Liver (tissue), 3 donors: ENCODE measurements around the gene SPRYD7.

ENCODE experiments used
- EGR1 ChIP-seq, 2 donors: IDR thresholded peaks; 2 replicates each; pipeline ENCODE4 v1.6.1; 2016 to 2018; ENCODE audit warnings: antibody characterized with exemption in 2 of 2, low read depth in 2 of 2
- FOXA1 ChIP-seq: IDR thresholded peaks from 2 replicates; pipeline ENCODE4 v1.6.1; 2016; ENCODE audit warnings: antibody characterized with exemption
- FOXA2 ChIP-seq: IDR thresholded peaks from 2 replicates; pipeline ENCODE4 v1.6.1; 2016; ENCODE audit warnings: antibody characterized with exemption
- GABPA ChIP-seq, 2 donors: IDR thresholded peaks in 1 of 2; conservative IDR thresholded peaks in 1 of 2; 2 replicates each; pipeline ENCODE4 v1.6.1; 2016; ENCODE audit warnings: antibody characterized with exemption in 2 of 2, mild to moderate bottlenecking in 1 of 2, moderate library complexity in 1 of 2
- HNF4A ChIP-seq, 2 donors: conservative IDR thresholded peaks; 2 replicates each; pipeline ENCODE4 v1.6.1; 2016; ENCODE audit warnings: antibody characterized with exemption in 2 of 2, mild to moderate bottlenecking in 2 of 2
- RAD21 ChIP-seq, 2 donors: IDR thresholded peaks; 2 replicates each; pipeline ENCODE4 v1.6.1; 2016; ENCODE audit warnings: antibody characterized with exemption in 2 of 2, mild to moderate bottlenecking in 2 of 2
- RXRA ChIP-seq, 2 donors: IDR thresholded peaks; 2 replicates each; pipeline ENCODE4 v1.6.1; 2017 to 2018; ENCODE audit warnings: antibody characterized with exemption in 2 of 2, mild to moderate bottlenecking in 1 of 2
- SP1 ChIP-seq: IDR thresholded peaks from 2 replicates; pipeline ENCODE4 v1.6.1; 2018; ENCODE audit warnings: antibody characterized with exemption, mild to moderate bottlenecking
- TAF1 ChIP-seq: conservative IDR thresholded peaks from 2 replicates; pipeline ENCODE4 v1.6.1; 2016; ENCODE audit warnings: antibody characterized with exemption, mild to moderate bottlenecking
- TF ChIP-seq, protein P1 (sequence below): fragments of 150-350 bp; IDR thresholded peaks from 2 replicates; pipeline ENCODE4 v1.5.1; 2017; ENCODE audit warnings: improper control_type of control experiment, low read depth, low read length; ENCODE audit not compliant: missing input control
- TF ChIP-seq, protein P2 (sequence below): IDR thresholded peaks from 2 replicates; pipeline ENCODE4 v1.6.1; 2016; ENCODE audit warnings: antibody characterized with exemption, mild to moderate bottlenecking
- TF ChIP-seq, protein P3 (sequence below): IDR thresholded peaks from 2 replicates; pipeline ENCODE4 v1.6.1; 2016; ENCODE audit warnings: antibody characterized with exemption
- TF ChIP-seq, protein P4 (sequence below): IDR thresholded peaks from 2 replicates; pipeline ENCODE4 v1.6.1; 2016; ENCODE audit warnings: antibody characterized with exemption
- TF ChIP-seq, protein P5 (sequence below): IDR thresholded peaks from 2 replicates; pipeline ENCODE4 v1.6.1; 2016; ENCODE audit warnings: antibody characterized with exemption
- donor health status: healthy.
- donor health status: healthy.

DNA sequence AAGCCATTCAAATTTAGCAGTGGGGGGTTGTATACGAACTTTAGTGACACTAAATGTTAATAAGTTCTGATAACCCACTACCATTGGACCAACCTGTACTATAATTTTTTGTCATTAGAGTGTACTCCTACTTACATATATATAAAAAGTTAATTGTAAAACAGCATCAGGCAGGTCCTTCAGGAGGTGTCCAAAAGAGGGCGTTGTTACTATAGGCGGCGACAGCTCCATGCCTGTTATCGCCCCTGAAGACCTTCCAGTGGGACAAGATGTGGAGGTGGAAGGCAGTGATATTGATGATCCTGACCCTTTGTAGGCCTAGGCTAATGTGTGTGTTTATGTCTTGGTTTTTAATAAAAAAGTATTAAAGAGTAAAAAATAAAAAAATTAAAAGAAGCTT, 27.5 kb downstream of the SPRYD7 start:
- TF ChIP-seq, protein P1, sequence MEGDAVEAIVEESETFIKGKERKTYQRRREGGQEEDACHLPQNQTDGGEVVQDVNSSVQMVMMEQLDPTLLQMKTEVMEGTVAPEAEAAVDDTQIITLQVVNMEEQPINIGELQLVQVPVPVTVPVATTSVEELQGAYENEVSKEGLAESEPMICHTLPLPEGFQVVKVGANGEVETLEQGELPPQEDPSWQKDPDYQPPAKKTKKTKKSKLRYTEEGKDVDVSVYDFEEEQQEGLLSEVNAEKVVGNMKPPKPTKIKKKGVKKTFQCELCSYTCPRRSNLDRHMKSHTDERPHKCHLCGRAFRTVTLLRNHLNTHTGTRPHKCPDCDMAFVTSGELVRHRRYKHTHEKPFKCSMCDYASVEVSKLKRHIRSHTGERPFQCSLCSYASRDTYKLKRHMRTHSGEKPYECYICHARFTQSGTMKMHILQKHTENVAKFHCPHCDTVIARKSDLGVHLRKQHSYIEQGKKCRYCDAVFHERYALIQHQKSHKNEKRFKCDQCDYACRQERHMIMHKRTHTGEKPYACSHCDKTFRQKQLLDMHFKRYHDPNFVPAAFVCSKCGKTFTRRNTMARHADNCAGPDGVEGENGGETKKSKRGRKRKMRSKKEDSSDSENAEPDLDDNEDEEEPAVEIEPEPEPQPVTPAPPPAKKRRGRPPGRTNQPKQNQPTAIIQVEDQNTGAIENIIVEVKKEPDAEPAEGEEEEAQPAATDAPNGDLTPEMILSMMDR = no peak
- TF ChIP-seq, protein P2, sequence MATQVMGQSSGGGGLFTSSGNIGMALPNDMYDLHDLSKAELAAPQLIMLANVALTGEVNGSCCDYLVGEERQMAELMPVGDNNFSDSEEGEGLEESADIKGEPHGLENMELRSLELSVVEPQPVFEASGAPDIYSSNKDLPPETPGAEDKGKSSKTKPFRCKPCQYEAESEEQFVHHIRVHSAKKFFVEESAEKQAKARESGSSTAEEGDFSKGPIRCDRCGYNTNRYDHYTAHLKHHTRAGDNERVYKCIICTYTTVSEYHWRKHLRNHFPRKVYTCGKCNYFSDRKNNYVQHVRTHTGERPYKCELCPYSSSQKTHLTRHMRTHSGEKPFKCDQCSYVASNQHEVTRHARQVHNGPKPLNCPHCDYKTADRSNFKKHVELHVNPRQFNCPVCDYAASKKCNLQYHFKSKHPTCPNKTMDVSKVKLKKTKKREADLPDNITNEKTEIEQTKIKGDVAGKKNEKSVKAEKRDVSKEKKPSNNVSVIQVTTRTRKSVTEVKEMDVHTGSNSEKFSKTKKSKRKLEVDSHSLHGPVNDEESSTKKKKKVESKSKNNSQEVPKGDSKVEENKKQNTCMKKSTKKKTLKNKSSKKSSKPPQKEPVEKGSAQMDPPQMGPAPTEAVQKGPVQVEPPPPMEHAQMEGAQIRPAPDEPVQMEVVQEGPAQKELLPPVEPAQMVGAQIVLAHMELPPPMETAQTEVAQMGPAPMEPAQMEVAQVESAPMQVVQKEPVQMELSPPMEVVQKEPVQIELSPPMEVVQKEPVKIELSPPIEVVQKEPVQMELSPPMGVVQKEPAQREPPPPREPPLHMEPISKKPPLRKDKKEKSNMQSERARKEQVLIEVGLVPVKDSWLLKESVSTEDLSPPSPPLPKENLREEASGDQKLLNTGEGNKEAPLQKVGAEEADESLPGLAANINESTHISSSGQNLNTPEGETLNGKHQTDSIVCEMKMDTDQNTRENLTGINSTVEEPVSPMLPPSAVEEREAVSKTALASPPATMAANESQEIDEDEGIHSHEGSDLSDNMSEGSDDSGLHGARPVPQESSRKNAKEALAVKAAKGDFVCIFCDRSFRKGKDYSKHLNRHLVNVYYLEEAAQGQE = no peak
- TF ChIP-seq FOXA1 = no peak
- no peak for TF ChIP-seq FOXA2
- TF ChIP-seq TAF1 = no peak
- TF ChIP-seq, protein P3, sequence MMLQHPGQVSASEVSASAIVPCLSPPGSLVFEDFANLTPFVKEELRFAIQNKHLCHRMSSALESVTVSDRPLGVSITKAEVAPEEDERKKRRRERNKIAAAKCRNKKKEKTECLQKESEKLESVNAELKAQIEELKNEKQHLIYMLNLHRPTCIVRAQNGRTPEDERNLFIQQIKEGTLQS = no peak
- TF ChIP-seq GABPA (IDR thresholded peaks at IDR 0.05 in 1 of 2, conservative IDR thresholded peaks at IDR 0.05 in 1 of 2) = no peak
- TF ChIP-seq RAD21 (IDR thresholded peaks at IDR 0.05) = no peak
- TF ChIP-seq HNF4A (conservative IDR thresholded peaks at IDR 0.05) = no peak
- no peak for TF ChIP-seq EGR1 (IDR thresholded peaks at IDR 0.05; ENCODE audit: low read depth in 2 of 2)
- TF ChIP-seq RXRA (IDR thresholded peaks at IDR 0.05) = no peak
- no peak for TF ChIP-seq SP1
- TF ChIP-seq, protein P4, sequence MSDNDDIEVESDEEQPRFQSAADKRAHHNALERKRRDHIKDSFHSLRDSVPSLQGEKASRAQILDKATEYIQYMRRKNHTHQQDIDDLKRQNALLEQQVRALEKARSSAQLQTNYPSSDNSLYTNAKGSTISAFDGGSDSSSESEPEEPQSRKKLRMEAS = no peak
- TF ChIP-seq, protein P5, sequence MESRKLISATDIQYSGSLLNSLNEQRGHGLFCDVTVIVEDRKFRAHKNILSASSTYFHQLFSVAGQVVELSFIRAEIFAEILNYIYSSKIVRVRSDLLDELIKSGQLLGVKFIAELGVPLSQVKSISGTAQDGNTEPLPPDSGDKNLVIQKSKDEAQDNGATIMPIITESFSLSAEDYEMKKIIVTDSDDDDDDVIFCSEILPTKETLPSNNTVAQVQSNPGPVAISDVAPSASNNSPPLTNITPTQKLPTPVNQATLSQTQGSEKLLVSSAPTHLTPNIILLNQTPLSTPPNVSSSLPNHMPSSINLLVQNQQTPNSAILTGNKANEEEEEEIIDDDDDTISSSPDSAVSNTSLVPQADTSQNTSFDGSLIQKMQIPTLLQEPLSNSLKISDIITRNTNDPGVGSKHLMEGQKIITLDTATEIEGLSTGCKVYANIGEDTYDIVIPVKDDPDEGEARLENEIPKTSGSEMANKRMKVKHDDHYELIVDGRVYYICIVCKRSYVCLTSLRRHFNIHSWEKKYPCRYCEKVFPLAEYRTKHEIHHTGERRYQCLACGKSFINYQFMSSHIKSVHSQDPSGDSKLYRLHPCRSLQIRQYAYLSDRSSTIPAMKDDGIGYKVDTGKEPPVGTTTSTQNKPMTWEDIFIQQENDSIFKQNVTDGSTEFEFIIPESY = no peak
